ENCODE measurements around the gene PKDCC.
A peak's percentile ranks its signal among the peaks of the same experiment; 100 is the strongest.
"Not testable (repeated sequence)": the region's sequence is repeated elsewhere in the genome, so short reads cannot be mapped to it uniquely, and the experiment has no call there.

PKDCC gene

DNA sequence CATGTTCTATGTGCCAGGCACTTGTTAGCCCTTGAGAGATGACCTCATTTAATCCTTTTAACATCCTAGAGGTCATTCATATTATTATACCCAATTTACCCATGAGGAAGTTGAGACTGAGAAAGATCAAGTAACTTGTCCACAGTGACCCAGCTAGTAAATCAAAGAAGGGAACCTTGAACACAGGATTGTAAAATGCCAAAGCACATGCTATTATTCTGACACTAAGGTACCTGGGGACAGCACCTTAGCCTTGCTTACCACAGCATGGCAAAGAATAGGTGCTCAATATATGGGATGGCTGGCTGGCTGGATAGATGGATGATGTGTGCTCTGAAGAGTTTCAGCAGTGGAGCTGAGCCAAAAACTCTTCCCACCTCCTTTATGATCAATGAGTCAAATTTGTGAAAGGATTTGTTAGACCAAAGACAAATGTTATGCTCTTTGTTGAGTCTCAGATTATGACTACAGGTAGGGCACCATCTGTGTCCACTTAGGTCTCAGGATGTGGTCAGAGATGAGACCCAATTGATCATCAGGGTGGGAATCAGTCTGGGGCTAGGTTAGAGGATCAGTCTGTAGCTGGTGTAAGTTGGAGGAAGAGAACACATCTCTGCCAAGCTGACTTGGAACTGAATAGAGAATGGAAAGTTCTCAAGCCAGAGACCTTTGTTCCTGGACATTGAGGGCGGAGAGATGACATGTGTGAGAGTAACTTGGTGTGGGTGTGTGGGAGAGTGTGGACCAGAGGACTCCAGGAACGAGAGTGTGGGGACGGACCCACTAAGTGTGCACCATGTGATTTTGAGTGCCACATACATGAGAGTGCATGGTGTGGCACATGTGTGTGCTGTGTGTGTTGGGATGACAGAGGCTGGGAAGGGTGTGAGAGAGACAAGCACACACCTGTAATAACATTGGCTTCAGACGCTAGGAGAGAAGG lies 16.3 kb upstream of the PKDCC start:
- no peak for DNase-seq

DNA sequence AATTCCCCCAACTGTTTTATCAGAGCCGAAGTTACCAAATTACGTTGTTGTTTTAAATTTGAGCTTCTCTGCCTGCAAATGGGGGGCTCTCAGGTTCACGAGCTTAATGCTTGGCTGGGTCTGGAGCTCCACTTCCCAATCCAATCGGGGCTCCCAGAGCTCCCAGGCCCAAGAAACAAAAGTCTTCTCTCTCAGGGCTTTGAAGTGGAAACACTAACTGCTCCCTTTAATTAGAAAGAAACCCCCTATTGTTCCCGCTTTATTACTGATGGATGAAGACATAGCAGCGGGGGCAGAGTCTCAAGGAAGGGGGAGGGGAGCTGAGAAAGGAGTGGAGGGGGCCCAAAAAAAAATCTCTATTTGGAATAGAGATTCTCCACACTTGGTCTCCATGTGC lies 15.6 kb upstream of the PKDCC start:
- no peak for DNase-seq

DNA sequence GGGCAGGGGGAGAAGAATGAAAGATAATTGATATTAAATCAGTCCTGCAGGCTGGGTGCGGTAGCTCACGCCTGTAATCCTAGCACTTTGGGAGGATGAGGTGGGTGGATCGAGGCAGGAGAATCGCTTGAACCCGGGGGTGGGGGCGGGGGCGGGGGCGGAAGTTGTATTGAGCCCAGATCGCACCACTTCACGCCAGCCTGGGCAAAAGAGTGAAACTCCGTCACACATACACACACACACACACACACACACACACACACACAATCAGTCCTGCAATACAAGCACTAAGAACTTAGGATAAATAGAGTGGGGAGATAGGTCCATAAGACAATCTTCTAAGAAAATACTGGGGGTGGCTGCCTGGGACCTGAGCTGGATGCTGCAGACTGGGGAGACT lies 15.1 kb upstream of the PKDCC start:
- no peak for DNase-seq

DNA sequence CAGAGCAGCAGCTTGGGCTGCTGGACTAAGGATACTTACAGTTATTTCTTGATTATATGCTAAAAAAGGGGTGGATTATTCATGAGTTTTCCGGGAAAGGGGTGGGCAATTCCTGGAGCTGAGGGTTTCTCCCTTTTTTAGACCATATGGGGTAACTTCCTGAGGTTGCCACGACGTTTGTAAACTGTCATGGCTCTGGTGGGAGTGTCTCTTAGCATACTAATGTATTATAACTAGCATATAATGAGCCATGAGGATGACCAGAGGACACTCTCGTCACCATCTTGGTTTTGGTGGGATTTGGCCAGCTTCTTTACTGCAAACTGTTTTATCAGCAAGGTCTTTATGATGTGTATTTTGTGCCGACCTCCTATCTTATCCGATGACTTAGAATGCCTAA lies 13.7 kb upstream of the PKDCC start:
- not testable (repeated sequence) for DNase-seq

DNA sequence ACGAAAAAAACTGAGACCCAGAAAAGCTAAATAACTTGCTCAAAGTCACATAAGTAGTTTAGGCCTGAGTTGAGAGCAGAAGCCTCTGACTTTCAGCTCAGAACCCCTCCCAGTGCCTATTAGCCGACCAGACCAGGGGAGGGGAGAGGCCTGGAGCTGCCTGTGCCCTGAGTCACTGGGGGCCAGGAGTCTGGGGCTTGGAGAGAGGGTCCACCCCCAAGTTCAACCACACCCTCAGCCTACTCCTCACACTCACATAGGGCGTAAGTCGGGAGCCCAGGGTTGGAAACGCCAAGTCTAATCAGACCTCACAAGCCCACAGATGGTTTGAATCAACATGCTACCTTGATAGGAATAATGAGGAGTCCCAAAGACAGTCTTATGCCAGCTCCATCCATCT lies 12.6 kb upstream of the PKDCC start:
- no peak for DNase-seq

DNA sequence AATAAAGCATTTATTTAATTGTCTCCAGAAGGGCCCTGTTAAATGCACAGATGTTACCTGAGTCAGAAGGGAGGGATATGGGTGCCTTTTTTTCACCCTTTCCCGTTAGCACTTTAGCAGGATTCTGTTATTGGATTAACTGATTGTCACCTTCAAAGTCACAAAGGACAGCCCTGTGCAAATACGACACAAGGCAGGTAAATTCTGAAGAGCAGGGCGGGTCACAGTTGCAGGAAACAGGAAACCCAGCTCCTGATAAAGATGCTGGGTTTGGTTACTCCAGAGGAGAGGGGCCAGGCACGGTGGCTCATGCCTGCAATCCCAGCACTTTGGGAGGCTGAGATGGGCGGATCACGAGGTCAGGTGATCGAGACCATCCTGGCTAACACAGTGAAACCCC lies 11.4 kb upstream of the PKDCC start:
- no peak for DNase-seq

DNA sequence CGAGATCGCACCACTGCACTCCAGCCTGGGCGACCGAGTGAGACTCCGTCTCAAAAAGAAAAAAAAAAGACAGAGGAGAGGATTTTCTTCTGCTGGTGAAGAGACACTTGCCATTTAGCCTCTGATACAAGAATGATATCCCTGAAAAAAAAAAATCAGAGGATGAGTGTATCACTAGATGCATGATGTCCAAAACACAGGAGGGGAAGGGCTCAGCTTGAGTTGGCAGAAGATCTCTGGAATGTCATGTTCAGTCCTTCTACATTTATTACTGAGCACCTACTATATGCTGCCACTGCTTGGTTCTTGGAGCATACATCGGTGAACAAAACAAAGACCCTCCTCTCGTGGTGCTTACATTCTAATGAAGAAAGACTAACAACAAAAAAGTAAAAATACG lies 10.9 kb upstream of the PKDCC start:
- DNase-seq: no peak

DNA sequence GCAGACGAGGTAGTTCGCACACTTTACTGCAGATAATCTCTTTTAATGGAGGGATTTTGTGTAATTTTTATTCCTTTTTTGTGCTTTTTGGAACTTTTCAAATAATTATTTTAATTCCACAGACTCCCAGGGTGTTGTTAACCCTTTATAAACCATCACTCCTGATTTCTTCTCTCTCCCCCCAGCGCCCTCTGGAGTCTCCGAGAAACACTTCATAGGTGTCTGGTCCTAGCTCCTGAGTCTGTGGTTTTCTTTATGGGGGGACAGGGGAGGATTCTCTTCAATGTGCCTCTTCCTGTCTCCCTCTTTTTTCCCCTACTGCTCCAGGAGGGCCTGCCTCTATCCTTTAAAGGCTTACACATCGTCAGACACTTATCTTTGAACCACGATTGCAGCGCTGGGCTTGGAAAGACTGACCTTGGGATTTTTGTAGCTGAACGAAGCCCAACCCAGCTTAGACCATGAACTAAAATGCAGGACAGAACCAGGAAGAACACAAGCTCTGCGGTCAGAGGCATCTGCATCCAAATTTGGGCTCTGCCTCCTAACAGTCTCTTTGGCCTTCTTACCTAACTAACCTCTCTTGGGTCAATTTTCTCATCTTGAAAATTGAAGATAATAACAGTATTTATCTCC lies 7.1 kb upstream of the PKDCC start:
- DNase-seq: no peak

DNA sequence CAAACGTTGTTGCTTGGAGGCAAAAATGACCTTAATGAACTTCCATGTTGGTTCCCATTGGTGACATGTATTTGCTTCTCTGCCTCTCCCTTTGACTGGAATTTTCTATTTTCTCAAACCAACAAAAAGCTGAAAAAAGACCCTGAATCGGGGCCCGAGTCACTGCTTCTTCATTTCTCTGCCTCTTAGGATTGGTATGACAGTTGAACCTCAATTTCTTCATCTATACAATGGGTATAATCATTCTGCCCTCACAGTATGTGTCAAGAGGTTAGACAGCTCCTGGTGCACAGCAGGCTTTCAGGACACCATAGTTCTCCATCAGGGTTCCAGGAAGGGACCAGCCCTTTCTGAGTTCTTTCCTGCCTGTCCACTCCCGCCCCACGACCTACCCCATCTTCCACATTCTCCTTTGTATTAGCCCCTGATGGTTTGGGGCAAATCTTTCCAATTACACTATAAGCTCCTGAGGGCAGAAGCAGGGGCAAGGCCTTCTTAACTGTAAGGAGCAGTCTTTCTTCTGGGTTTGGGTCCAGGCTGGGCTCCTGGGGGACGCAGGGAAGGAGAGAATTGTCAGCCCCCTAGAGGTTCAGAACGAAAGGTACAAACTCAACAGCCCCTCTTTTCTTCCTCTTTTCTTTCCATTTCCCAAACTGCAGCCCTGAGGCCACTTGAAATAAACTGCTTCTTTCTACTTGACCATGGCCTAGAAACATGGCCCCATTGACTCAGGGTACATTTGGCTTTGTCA lies 6.3 kb upstream of the PKDCC start:
- no peak for DNase-seq

DNA sequence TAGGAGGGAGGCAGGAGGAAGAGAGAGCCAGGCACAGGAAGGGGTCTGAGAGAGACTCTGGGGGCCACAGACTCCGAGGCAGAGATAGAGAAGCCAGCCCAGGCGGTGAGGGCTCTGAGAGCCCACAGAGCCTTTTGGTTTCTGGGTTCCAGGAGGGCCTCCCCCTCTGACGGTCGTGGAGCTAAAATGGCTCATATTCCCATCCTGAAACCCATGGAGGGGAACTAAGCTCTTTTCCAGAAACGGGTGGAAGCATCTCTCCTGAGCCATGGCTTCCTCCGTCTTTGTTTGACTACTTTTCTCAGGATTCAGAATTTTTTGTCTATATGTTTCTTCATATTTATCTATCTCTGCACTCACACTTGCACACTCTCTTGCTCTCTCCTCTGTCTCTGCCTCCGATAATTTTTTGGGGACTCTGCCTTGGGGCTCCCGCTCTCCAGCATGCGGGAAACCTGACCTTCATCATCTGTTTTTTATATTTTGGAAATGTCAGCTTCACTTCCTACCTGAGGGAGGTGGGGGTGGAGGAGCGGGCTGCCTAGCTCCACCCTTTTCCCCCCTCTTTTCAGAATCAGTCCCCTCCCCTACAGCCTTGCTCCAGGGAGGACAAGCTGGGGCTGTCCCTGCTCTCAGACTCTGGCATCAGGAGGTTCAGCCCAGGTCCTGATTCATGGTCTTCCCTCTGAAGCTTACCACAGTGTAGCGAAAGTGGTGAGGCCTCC lies 5.0 kb upstream of the PKDCC start:
- no peak for DNase-seq

DNA sequence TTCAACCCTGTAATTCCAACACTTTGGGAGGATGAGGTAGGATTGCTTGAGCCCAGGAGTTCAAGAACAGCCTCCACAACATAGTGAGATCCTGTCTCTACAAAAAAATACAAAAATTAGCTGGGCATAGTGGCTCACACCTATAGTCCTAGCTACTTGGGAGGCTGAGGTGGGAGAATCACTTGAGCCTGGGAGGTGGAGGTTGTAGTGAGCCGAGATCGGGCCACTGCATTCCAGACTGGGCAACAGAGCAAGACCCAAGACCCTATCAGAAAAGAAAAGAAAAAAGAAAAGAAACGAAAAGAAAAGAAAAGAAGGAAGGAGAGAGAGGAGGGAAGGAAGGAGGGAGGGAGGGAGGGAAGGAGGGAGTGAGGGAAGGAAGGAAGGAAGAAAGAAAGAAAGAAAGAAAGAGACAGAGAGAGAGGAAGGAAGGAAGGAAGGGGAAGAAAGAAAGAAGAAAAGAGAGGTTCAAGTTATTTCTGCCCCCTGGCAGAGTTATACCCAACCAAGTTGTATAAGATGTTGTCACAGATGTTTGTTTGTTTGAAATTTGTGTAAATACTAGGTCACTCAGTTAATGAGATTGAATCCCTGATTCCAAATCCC lies 3.9 kb upstream of the PKDCC start:
- no peak for DNase-seq

DNA sequence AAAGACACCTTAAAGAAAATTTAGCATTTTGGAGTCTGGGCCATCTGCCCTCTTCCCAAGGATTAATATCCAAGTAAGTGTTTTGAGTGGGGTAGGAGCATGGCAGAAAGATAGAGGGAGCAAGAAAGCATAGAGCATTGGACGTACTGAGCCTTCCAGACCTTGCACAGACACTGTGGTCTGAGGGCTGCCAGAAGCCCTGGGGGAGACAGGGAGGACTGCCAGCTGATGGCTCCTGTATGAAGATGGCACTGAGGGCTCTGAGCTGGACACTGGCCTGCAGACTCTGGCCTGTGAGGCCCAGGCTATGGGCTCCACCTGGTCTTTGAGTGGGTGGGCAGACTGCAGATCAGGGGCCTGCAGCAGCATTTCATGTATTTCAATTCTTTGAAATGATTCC lies 2.9 kb upstream of the PKDCC start:
- DNase-seq: no peak

DNA sequence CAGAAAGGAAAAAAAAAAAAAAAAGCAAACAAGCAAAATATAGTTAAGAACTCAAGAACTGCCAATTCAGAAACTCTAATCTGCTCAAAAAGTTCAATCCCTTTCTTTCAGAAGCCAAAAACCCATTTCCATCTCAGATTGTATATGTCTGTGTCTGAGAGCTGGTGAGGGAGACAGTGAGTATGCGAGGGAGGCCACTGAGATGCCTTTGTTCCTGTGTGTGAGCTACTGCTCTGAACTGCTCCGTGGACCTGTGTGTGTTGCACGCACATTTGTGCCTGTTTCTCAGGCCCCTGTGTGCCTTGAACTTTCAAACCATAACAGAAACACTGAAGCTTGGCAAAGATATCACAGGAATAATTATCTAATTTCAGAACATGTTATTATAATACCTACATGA lies 2.5 kb upstream of the PKDCC start:
- no peak for DNase-seq

DNA sequence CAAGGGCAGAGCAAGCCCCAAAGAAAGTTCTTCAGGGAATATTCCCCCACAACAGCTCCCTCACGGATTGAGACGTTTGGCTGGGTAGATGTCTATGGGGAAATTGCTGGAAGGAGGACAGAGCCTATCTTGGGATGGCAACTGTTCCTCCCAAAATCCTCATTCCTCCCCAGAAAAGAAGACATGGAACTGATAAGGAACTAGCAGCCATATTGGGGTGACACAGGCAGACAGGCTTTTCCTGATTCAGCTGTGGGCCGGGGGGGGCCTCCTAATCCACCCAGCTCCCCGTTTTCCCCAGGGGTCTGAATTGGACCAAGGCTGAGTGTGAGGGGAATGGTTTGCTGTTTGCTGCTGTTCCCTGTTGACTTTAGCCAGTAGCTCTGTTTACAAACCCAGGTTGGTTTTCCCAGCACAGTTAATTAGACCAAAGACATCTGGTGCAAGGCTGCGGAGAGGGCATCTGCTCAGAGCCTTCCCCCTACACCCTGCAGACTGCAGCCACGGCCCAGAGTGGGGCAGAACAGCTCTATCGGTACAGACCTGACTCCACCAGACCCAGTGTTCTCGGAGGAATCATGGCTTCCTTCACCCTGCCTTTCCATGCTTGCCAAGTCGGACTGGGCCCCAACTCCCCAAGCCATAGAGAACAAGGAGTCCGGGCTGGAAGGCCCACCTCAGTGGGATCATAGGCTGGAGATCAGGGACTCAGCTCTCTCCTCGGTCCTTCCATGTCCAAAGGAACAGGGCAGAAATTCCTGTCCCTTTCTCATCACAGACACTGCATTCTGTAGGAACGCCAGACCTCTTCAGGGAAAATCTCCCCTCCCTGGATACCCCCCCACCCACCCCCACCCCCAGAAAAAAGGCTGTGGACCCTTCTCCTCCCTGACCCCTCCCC lies 1.7 kb upstream of the PKDCC start:
- no peak for DNase-seq

DNA sequence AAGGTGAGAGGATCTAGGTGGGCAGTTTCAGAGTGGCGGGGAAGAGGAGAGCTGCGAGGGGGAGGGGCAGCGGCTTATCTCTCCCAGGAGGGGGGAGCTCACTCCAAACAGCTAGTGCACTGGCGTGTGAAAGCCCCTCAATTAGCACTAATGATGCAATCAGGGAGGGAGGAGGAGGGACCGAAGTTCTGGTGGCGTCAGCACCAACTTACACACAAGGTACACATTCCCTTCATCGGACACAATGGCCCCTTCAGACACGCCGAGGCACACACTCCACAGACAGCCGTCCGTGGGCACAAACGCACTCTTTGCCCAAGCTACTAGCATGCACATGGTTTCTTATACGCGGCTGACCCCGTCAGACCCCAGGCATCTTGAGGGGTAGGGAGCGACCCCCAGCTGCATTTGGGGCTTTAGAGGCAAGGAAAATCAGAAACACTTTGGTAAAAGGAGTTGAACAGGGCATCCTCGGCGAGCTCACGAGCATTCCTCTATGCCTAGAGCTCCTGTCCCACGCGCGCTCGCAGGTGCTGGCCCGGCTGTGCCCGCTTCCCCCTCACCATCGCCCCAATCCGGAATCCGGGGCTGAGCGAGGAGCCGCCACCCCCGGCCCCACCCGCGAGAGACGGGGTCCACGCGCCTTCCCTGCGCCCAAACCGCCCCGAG lies 868 bp upstream of the PKDCC start:
- peak in 1 of 2 experiments; percentile 6 for DNase-seq

DNA sequence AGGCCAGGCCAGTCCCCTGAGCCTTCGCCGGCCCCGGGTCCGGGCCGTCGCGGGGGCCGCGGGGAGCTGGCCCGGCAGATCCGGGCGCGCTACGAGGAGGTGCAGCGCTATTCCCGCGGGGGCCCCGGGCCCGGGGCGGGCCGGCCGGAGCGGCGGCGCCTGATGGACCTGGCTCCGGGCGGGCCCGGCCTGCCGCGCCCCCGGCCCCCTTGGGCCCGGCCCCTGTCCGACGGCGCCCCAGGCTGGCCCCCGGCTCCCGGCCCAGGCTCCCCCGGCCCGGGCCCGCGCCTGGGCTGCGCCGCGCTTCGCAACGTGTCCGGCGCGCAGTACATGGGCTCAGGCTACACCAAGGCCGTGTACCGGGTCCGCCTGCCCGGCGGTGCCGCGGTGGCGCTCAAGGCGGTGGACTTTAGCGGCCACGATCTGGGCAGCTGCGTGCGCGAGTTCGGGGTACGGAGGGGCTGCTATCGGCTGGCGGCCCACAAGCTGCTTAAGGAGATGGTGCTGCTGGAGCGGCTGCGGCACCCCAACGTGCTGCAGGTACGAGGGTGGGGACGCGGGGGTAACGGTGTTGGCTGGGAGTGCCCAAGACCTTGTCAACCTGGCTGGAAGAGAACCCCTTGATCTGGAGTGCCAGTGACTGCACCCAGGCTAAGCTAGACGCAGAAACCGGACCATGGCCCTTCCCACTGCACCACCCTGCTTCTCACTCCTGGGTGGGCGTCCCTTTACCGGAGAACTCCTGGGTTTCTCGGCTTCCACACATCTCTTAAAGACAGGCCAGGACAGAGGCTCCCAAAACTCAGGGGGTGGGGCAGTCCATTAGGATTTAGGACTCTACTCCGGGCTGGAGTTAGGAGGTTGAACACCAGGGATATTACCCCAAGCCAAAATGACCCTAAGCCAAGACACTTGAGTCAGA lies 739 bp downstream of the PKDCC start:
- no peak for DNase-seq

DNA sequence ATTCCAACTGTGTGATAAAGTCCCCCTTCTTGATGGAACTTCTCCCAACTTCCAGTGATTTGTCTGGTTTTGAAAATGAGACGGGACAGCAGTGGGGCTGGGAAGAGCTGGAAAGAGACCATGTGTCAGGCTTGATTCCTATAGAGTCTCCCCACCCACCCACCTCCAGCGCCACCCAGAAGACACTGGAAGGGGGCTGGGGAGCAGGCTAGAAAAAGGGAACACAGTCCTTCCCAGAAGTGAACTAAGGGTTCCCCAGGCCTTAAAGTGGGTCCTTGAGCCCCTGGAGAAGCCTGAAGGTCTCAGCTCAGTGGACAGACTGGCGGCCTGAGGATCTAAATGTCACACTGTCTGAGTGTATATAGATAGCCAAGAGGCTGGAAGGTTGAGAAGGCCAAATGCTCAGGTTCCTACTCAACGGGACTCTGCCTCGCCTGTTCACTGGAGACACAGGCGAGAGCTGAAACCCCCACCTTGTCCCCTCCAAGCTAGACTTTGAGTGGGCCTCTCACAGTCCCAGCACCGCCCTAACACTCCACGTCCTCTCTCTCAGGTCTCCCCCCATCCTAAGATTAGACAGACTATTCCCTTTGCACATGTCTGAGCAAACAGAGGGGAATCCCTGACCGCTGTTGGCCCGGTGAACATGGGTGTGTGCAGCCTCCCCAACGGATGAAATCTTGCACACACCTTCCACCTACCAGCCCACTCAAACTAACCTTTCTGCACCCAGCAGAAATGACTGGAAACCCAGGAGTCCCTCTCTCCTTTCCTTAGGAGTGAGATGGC lies 1.6 kb downstream of the PKDCC start:
- no peak for DNase-seq

DNA sequence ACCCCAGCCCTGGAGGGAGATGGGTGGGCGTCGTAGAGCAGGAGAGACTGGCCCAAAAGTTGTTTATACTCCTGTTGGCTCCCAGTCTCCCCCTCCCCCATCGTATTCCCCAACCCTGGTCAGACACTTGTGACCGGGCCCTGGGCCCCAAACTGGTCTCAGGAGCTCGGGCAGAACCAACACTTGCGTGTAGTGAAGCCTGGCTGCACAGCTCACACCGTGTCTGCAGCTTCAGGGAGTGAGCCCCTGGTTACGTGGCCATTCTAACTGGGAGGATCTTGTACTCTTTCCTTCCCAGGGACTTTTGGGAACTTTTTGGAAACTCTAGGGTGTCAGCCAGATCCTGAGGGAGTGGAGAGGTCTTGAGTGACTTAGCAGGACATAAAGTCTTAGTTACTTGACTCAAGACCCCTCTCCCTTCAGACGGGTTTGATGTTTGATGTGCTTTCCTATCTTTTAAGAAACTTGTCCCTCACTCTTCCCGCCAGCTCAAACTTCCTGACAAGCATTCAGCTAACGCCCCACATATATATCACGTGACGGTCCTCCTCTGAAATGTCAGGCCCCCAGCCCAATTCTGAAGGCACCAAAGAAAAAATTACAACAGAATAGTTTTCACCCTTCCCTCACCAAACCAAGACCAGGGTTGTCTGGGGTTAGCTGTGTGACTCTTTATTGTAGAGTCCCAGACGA lies 2.3 kb downstream of the PKDCC start:
- no peak for DNase-seq
